ENCODE data around the gene AQP5.

Gene AQP5

DNA sequence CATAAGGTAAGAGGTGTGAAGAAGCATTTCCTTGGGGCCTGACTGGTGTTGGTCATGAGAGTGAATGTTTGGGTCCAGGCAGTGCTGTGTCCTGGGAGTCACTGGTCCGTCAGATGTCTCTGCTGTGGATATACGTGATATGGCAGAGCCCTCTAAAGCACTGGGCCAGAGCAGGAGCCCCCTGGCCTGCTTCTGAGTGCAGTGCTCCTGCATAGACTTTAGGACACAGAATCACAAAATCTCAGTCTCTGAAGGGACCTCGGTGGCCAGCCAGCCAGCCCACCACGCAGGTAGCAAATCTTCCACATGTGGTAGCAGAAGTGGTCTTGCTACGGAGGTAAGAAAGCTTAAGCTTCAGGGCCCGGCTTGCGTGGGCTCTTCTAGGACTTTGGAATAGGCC lies 29.6 kb upstream of the AQP5 start:
- DNase-seq (ENCODE audit: low read depth in 2 of 2) = no peak

DNA sequence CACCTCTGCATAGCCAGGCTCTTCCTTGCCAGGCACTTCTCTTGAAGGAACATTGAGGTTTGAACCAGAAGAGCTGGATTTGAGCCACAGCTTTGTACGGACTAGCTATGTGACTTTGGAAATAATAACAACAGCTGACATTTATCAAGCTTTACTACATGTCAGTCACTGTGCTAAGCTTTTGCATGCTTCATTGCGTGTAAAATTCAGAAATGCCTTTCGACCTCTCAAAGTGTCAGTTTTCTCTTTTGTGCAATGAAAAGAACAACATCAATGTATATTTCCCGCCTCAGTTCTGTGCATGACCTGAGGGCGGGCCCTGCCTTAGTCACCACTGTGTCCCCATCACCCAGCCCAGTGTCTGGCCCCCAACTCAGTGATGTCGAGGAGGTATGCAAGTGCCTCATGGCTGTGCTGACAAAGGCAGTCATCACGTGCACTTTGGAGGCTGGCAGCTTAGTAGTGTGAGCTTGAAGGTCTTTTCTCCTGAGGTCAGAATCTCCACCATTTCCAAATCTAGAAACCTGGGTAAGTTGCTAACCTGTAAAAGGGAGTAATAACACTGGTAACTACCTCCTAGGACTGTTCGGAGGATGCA lies 29.0 kb upstream of the AQP5 start:
- DNase-seq (ENCODE audit: low read depth in 2 of 2) = no peak

DNA sequence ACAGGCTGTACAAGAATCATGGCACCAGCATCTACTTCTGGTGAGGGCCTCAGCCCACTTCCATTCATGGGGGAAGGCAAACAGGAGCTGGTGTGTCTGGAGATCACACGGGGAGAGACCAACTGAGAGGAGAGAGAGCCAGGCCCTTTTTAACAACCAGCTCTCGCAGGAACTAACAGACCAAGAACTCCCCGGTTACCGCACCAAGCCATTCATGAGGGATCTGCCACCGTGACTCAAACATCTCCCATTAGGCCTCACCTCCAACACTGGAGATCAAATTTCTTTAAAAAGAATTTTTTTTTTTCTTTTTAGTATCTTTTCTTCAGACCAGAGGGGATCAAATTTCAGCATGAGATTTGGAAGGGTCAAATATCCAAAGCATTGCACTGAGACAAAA lies 27.9 kb upstream of the AQP5 start:
- no peak for DNase-seq (ENCODE audit: low read depth in 2 of 2)

DNA sequence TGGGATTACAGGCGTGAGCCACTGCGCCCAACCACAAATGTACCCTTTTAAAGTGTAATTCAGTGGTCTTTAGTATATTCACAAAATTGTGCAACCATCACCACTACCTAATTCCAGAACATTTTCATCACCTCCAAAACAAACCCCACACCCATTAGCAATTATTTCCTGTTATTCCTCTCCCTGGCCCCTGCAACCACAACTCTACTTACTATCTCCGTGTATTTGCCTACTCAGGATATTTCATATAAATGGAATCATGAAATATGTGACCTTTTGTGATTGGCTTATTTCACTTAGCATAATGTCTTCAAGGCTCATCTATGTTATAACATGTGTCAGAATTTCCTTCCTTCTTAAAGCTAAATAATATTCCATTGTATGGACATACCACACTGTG lies 27.2 kb upstream of the AQP5 start:
- DNase-seq (ENCODE audit: low read depth in 2 of 2) = no peak

DNA sequence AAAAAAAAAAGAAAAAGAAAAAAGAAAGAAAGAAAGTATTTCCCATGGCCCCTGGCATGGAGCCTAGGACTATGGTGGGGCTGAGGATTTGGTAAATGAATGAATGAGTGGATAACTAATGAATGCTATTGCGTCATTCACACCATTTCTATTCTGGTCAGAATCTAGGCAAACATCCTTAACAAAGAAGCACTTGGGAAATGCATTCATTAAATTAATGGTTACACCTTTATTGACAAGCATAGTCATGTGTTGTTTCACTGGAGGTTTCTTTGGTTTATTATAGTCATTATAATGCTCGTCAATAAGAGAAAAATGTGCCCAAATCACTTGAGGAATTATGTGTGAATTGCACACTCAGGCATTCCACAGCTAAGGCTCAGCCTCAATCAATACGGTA lies 24.7 kb upstream of the AQP5 start:
- DNase-seq (ENCODE audit: low read depth in 2 of 2) = no peak

DNA sequence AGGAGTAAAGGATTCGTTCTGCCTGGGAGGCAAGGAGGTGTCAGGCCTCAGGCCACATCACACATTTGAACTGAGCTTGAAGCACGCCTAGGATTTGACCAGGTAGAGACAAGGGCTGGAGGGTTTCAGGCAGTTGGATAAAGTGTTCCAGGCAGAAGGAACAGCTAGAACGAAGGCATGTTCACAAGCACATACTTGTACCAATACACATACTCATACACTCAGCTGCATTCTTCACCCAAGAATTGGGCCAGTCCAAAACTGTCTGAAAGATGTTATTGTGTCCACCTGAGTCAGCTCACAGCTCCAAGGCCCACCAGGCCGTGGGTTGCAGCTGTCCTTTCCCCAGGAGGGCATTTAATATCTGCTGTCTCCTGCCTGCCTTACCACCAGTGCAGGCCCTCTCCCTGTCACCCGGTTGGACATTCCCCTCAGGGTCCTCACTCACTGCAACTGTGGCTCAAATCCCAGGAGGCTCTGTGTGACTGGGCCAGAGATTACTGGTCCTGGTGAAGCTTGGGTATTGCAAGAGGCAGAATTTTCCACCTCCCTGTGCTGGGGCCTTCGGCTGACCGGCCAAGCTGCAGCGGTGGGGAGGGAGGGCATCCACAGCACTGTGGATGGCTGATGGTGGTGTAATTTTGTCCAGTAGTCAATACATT lies 23.9 kb upstream of the AQP5 start:
- DNase-seq (ENCODE audit: low read depth in 2 of 2) = no peak

DNA sequence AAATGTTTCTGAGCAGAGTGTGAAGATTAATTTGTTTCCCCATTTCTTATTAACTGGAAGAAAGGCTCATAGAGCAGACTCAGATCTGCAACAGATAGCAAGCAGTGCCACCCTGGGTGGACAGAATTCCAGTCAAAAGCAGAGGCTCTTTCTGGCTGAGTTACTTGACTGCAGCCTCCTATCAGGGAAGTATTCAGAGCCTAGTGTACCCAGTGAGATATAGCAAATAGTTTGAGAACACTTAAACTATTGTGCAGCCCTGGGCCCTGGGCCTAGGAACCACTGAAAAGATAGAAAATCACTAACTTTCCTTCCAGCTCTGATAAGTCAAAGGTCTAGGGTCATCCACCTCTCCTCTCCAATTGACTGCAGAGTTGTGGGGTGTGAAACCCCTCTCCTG lies 22.4 kb upstream of the AQP5 start:
- no peak for DNase-seq (ENCODE audit: low read depth in 2 of 2)

DNA sequence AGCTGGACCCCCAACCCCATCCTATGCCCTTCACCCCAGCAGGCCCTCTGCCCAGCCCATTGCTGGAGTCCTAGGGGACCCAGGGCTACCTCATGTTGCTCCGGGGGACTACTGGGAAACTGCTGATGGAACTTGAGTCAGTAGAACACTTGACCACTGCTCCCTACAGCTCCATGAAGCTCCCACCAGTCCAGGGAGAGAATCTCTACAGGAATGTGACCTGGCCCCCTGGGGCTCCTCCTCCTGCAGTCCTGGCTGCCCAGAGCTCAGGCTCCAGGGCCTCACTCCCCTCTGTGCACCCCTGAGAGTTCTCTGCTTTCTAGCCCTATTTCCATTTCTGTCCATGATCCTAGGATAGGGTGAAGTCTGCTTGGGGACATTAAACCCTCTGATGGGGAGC lies 22.0 kb upstream of the AQP5 start:
- no peak for DNase-seq (ENCODE audit: low read depth in 2 of 2)

DNA sequence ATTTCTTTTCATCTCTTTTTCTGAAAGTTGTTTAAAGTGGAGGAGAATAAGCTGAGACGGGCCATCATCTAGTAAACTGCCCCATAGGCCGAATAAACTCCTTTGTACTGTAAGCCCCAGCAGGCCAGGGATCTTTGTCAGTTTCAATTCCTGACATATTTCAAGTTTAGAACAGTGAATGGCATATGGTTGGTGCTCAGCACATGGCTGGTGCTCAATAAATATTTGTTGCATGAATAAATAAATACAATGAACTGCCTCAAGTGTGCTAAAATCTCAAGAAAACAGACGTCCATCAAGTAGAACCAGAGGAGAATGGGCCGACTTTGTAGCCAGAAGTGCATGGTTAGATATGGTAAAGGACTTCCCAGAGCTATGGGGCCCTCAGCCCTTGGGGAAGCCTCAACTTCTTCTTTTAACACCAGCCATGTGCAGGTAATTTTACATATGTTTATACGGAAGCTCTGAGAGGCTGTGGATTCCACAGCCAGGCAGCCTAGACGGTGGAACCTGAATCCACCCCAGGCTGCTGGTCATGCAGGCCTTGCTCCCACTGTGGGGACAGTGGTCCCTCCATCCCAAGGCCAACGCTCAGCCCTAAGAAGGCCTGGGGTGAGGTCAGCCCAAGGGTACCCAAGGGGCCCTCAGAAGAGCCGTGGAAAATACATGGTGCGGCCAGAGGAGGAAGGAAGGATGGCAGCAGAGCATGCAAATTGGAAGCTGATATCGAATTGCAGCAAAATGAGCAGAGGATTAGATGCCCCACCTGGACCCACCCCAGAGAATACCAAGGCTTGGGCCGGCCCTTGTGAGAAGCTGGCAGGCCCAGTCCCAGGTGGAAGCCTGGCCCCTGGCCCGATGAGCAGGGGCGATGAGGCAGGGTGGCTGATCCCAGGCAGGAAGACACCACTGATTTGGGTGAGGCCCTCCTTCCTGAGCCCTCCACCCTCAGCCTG lies 19.8 kb upstream of the AQP5 start:
- DNase-seq (ENCODE audit: low read depth in 2 of 2) = no peak

DNA sequence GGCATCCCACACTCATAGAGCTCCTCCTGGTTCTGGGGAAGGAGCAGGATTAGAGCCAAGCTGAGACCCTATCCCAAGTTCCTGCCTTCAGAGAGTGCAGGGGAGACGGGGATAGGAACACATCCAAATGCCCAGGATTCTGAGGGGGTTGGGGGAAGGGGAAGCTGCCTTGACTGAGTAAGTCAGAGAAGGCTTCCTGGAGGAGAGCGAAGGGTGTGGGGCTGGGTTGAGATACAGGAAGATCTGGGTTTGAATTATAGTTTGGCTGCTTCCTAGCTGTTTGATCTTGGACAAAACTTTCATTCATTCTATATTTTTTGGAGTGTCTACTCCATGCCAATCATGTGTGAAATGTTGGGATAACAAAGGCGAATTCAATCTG lies 19.2 kb upstream of the AQP5 start:
- DNase-seq (ENCODE audit: low read depth in 2 of 2) = no peak

DNA sequence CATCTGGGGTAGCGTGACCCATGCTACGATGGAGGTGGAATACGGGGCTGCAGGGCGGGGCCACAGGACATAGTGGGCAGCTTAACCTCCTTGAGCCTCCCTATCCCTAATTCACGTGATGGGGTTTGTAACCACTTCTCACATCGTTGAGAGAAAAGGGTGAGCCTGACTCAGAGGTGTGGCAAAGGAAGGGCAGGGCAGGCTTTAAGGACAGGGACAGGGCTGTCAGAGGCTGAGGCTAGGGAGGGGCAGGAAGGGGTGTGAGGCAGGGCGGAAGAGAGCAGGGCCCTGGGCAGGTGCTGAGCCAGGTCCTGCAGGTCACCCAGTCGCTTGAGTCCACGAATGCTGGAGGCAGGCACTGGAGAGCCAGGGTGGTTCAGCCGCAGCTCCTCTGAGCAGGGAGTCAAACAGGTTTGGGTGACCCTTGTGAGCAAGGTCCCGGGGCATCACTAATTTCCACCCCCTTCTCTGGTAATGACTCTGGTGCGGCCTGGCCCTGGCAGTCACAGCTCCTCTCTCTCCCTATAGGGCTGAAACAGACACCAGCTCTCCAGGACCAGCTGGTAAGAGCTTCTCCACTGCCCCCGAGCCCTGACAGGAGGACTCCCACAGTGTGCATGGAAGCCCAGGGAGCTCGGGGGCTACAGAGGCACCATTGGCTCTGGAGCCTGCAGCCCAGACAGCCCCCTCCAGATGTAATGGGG lies 18.6 kb upstream of the AQP5 start:
- no peak for DNase-seq (ENCODE audit: low read depth in 2 of 2)

DNA sequence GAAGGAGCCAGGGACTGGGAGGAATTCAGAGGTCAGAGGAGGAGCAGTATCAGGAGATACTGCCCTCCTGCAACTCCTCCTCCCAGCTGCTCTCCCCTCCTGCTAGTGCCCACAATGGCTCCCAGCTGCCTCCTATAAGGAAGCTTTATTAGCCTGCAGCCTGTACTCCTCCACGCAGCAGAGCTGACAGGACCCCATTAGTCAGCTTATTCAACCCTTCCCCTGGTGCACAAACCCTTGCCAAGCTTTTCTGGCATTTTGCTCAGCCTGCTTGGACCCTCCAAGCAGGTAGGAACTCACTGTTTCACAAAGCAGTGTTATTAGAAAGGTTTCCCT lies 18.1 kb upstream of the AQP5 start:
- DNase-seq (ENCODE audit: low read depth in 2 of 2) = no peak

DNA sequence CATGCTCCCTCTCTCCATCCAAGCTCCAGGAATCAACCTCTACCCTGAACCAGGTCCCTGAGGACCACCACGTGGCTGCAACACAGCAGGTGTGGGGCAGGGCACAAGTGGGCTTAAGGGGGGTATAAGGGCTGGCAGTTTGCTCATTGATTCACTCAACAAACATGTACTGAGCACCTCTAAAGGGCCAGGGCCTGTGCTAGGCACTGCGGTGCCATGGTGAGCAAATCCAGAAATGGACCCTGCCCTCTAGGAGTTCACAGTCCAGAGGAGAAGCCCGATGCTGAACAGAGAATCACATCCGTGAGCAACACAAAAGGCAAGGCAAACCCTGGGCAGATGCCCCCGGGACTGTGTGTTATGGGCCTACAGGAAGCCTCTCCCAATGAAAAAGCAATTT lies 17.6 kb upstream of the AQP5 start:
- DNase-seq (ENCODE audit: low read depth in 2 of 2) = no peak

DNA sequence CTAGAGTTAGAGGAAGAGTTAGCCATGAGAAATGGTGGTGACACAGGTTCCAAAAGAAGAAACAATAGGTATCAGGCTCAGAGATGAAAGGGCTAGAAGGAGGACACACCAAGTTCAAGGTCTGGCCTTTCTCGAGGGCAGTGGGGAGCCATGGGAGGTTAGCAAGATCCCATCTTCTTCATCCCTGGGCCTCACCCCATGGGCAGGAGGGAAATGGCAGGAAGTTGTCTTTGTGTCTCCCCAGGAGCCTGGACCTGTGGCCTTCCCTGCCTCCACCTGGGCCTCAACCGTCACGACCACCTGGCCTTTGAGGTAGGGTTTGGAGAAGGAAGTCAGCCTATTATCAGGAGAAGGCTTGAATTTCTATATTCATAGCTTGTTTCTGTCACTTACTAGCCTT lies 17.0 kb upstream of the AQP5 start:
- no peak for DNase-seq (ENCODE audit: low read depth in 2 of 2)

DNA sequence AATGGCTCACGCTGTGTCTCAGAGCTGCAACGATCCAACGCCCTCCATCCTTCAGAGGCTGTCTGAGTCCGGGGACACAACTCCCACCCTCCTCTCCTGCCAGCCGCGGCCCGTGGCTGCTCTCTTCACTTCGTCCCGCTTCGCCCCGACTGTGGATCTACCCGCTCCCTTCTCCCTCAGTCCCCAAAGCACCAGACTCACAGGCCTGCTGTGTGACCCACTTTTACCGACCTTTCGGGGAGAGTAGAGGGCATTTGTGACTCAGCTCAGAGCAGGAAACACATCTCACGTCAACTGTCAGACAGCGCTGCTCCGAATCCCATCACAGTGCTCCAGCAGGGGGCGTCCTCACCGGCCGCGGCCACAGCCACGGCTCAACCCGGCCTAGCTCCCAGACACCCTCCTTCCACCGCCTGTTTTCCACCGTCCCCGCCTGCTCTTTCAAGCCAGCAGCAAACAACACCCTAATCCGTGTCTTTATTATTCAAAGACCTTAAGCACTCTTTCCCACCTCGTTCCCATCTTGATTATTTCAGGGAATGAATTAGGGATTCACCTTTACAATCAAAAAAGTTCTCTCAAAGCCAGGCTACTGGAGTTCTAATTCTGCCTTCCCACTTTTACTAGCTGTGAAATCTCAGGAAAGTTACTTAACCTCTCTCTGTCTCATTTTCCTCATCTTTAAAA lies 16.1 kb upstream of the AQP5 start:
- peak; percentile 69 to 70 for DNase-seq (ENCODE audit: low read depth in 2 of 2)

DNA sequence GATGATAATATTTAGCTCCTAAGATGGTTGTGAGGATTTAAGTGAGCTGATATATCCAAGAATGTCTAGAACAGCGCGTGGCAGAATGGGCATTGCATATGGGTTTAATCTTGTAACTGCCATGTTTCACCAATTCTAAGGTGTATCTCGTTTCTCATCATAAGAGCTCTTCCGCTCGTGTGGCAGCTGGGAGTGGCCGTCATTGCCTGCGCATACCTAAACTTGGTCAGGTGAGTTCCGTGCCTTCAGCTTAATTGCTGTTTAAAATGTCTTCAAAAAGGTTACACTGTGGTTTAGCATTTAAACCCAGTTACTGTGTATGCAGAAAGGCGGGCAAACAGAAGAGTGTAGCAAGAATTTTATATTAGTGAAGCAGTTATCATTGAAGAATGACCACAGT lies 15.6 kb upstream of the AQP5 start:
- DNase-seq (ENCODE audit: low read depth in 2 of 2) = no peak

DNA sequence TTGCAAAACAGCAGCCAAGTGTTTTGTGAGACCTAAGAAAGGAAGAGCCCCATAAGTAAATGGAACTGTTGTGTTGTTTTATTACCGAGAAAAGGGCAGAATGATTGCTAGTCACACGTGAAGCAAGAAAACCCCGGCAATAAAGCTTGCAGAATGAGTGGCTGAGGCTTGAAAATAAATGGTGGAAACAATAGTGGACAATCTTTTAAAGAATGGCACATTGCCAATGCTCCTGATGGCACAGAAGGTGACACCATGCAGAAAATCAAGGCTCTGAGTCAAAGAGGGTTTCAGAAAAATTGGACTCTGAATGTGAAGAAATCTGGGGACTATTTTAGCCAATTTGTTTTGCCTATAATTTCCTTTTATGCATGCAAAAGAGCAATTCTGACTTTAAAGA lies 15.2 kb upstream of the AQP5 start:
- DNase-seq (ENCODE audit: low read depth in 2 of 2) = no peak

DNA sequence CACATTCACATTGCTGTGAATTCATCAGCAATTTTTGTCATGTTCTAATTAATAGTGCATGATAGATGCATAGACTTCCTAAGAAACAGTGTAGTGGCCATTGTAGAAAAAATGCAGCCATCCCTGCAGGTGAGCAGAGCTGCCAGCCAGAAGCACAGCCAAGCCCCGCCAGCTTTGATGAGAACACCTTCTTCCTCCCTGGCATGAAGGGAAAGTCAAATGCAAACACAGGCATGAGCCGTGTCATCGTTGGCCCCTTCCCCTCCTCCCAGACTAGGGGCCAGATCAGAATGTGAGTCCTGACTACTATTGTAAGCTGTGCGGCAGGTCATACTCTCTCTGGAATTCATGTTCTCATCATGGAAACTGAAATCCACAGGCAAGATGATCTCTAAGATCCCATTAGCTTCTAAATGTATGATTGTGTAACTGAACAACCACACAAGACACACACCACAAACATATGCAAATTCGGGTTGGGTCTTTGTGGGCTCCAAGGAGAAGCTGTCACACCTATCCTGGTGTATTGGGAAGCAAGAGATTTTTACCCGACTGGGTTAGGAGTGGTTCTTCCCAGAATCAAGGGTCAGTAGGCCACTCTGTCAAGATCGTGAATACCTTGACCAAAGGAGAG lies 14.0 kb upstream of the AQP5 start:
- no peak for DNase-seq (ENCODE audit: low read depth in 2 of 2)

DNA sequence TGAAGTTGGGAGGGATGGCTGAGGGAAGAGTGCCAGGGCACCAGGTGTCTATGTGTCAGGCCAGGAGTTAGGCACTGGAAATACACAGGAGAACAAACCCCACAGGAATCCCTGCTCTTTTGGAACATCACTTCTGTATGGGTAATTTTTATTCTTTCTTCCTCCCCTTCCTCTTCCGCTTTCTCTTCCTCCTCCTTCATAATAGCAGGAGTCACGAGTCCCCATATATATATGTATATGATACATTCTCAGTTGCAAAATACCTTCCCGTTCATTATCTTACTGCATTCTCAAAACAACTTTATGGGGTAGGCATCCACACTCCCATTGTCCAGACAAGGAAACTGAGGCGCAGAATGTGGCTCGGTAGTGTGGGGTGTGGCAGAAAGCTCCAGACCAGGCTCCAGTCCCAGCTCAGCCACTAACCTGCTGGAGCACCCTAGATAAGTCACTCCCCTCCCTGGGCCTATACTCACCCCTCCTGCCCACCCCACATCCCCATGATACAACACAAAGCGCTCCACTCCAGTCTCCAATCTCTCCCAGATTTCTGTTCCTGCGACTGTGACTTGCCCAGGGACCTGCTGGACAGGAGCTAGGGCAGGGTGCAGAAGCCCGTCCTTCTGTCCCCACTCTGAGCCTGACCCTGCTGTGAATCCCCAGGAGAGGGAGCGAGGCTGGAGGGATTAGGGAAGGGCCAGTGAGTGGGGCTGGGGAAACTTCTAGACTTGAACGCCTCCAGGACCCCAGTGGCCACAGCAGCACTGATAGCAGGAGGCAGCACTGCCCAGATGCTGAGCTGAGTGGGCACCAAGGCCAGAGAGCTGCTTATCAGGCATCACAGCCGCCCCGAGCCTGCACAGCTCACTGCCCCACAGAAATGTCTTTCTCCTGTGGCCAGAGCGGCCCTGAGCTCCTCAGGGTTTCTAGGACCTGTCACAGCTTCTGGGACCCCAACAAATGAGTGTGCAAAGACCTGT lies 12.5 kb upstream of the AQP5 start:
- no peak for DNase-seq (ENCODE audit: low read depth in 2 of 2)

DNA sequence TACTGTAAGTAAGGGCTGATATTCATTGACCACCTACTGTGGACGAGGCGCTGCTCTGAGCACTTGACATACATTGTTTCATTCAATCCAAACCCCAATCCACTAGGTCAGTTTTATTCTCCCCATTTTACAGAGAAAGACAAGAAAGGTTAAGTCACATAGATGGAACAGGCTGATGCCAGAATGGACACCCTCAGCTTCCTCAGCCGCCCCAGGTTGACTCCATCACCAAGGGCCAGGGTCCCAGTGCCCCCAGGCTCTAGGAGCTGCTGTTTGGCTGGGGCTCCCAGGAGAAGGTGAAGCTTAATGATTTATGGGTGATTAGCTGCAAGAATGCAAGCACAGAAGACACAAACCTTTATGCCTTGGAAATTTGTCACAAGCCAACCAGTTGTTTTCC lies 11.8 kb upstream of the AQP5 start:
- DNase-seq (ENCODE audit: low read depth in 2 of 2) = no peak
